HL-60 (cell line): ENCODE measurements around the gene ATP1A3.

Experiments
- DNase-seq, 2 experiments: peaks; one replicate each; pipeline ENCODE4 v3.0.0-alpha.2; 2010 to 2020; ENCODE audit warnings: low read depth in 1 of 2, low spot score in 1 of 2
- H3K27ac ChIP-seq: fragments of 250-450 bp; sonication (Bioruptor Pico); replicated peaks from 2 replicates; pipeline ENCODE4 v1.5.1; 2020; ENCODE audit warnings: mild to moderate bottlenecking, moderate library complexity
- H3K27me3 ChIP-seq: fragments of 250-450 bp; sonication (Bioruptor Pico); 2 replicates; pipeline ENCODE4 v1.5.1; 2021; ENCODE audit warnings: mild to moderate bottlenecking, moderate library complexity; ENCODE audit not compliant: insufficient read depth, poor library complexity, severe bottlenecking
- H3K4me3 ChIP-seq: replicated peaks from 2 replicates; pipeline ENCODE4 v1.5.1; 2011; ENCODE audit warnings: mild to moderate bottlenecking, control low read depth, low read length; ENCODE audit not compliant: insufficient read depth
- GABPA ChIP-seq: IDR thresholded peaks from 2 replicates; pipeline ENCODE4 v1.6.1; 2012; ENCODE audit warnings: low read depth
- POLR2AphosphoS5 ChIP-seq: IDR thresholded peaks from 2 replicates; pipeline ENCODE4 v1.6.1; 2012; ENCODE audit warnings: low read depth
- SPI1 ChIP-seq: IDR thresholded peaks from 2 replicates; pipeline ENCODE4 v1.6.1; 2012; ENCODE audit warnings: low read depth, mild to moderate bottlenecking, borderline replicate concordance
- TF ChIP-seq, protein P1 (sequence below): IDR thresholded peaks from one replicate; pipeline ENCODE4 v1.5.1; 2011; ENCODE audit warnings: low read length, control low read depth, inconsistent platforms; ENCODE audit not compliant: insufficient read depth
- TF ChIP-seq, protein P2 (sequence below): IDR thresholded peaks from 2 replicates; pipeline ENCODE4 v1.6.1; 2012; ENCODE audit warnings: low read depth; ENCODE audit not compliant: insufficient replicate concordance

The ATP1A3 gene

DNA sequence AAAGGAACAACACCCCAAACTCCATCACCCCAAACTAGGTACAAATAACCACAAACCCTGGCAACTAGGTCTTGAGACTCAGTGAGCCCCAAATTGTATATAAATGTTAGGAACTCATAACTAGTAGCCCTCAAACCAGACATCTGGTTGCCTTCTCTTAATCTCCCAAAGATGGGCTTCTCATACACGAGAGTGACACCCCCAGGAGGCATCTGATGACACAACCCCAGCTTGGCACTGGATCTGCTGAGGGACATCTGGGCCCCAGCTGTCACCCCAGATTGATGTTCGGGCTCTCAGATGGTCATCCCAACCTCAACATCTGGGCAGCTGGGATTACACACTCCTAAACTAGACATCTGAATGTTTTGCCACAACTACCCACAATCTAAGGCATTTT lies 49.7 kb downstream of the ATP1A3 start:
- no peak for TF ChIP-seq SPI1
- TF ChIP-seq GABPA = no peak
- TF ChIP-seq POLR2AphosphoS5 = no peak
- TF ChIP-seq, protein P1, sequence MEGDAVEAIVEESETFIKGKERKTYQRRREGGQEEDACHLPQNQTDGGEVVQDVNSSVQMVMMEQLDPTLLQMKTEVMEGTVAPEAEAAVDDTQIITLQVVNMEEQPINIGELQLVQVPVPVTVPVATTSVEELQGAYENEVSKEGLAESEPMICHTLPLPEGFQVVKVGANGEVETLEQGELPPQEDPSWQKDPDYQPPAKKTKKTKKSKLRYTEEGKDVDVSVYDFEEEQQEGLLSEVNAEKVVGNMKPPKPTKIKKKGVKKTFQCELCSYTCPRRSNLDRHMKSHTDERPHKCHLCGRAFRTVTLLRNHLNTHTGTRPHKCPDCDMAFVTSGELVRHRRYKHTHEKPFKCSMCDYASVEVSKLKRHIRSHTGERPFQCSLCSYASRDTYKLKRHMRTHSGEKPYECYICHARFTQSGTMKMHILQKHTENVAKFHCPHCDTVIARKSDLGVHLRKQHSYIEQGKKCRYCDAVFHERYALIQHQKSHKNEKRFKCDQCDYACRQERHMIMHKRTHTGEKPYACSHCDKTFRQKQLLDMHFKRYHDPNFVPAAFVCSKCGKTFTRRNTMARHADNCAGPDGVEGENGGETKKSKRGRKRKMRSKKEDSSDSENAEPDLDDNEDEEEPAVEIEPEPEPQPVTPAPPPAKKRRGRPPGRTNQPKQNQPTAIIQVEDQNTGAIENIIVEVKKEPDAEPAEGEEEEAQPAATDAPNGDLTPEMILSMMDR = no peak
- TF ChIP-seq, protein P2, sequence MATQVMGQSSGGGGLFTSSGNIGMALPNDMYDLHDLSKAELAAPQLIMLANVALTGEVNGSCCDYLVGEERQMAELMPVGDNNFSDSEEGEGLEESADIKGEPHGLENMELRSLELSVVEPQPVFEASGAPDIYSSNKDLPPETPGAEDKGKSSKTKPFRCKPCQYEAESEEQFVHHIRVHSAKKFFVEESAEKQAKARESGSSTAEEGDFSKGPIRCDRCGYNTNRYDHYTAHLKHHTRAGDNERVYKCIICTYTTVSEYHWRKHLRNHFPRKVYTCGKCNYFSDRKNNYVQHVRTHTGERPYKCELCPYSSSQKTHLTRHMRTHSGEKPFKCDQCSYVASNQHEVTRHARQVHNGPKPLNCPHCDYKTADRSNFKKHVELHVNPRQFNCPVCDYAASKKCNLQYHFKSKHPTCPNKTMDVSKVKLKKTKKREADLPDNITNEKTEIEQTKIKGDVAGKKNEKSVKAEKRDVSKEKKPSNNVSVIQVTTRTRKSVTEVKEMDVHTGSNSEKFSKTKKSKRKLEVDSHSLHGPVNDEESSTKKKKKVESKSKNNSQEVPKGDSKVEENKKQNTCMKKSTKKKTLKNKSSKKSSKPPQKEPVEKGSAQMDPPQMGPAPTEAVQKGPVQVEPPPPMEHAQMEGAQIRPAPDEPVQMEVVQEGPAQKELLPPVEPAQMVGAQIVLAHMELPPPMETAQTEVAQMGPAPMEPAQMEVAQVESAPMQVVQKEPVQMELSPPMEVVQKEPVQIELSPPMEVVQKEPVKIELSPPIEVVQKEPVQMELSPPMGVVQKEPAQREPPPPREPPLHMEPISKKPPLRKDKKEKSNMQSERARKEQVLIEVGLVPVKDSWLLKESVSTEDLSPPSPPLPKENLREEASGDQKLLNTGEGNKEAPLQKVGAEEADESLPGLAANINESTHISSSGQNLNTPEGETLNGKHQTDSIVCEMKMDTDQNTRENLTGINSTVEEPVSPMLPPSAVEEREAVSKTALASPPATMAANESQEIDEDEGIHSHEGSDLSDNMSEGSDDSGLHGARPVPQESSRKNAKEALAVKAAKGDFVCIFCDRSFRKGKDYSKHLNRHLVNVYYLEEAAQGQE = no peak
- no peak overlapping the region for H3K4me3 ChIP-seq
- H3K27ac ChIP-seq = no peak overlapping the region
- no peak for DNase-seq
- peaks cover 7% of the 10 kb centered on the region for H3K27me3 ChIP-seq

DNA sequence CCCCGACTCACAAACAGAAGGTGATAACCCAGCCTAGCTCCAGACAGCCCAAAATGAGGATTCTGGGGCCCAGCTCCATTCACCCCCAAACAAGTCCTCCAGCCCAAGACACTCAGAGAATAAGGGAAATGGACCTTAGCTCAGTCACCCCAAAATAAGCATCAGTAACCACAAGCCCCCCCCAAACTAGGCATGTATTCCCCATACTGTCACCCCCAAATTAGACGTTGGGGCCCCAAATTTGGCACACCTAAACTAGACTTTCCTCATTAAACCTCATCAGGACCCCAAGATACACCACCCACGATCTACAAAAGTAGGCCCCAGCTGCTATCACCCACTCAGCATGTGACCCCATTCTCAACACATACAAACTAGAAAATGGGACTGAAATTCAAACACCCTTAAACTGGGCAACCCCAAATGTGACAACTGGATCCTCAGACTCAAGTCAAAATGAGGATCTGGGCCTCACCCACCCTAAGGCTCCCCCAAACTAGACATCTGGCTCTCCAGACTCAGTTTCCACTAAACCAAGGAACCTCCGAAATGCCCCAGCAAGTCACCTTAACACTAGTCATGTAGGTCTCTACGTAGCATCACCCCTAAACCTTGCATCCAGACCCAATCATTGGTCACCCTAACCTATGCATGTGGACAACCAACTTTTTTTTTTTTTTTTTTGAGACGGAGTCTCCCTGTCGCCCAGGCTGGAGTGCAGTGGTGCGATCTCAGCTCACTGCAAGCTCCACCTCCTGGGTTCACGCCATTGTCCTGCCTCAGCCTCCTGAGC lies 52.4 kb downstream of the ATP1A3 start:
- Histone ChIP-seq H3K4me3 (no peak overlapping the region), H3K27ac (no peak overlapping the region), H3K27me3 (peaks cover 7% of the 10 kb centered on the region)
- DNase-seq = no peak
- TF ChIP-seq SPI1 = no peak
- no peak for TF ChIP-seq GABPA
- TF ChIP-seq, protein P1 = no peak
- TF ChIP-seq, protein P2 = no peak
- no peak for TF ChIP-seq POLR2AphosphoS5

DNA sequence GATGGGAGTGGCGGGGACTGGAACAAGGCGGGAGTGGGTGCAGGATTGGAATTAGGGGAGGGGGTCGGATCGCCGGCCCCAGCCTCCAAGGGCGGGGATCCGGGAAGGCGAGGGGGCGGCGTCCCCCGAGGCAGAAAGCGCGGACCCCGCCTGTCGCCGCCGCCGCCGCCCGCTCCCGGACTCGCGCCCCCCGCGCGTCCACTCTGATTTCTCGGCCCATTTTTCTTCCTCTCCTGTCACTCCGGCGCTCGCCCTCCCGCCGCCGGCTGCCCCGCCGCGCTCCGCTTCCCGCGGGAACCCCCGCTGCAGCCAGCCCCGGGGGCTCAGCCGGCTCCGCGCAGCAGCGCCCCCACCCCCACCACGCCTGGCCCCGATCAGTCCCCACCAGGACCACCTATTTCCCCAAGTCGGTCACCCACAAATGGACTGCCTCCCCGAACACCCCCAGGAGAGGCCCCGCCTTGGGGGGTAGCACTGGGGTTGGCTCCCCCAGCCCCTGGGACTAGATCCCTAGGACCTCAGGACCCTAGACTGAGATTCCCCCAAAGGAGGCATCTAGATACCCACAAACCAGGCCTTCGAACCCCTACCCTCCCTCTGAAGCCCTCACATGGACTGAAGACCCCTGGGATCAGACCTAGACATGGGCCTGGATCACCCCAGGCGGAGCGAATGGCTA lies 53.2 kb downstream of the ATP1A3 start:
- no peak overlapping the region for H3K27ac ChIP-seq
- no peak overlapping the region for H3K4me3 ChIP-seq
- H3K27me3 ChIP-seq = peaks cover 7% of the 10 kb centered on the region
- TF ChIP-seq GABPA (no peak), POLR2AphosphoS5 (no peak), SPI1 (no peak)
- TF ChIP-seq, protein P2 = no peak
- TF ChIP-seq, protein P1 = no peak
- DNase-seq = no peak
